Bronchial epithelial cell (primary cell): ENCODE measurements around the gene SLC2A10. TPM values are rescaled to one million over a fixed set of nuclear protein-coding genes. Genes with fewer than 3 reads are reported as not detected.
A peak's percentile ranks its signal among the peaks of the same experiment; 100 is the strongest.
"Not testable (repeated sequence)": the region's sequence is repeated elsewhere in the genome, so short reads cannot be mapped to it uniquely, and the experiment has no call there.

ENCODE experiments used
- DNase-seq: peaks from one replicate; pipeline ENCODE4 v3.0.0-alpha.2; 2010; ENCODE audit warnings: low read depth
- FAIRE-seq: peaks from 2 replicates; lab custom pipeline; 2011; peaks lifted over from hg19 to GRCh38; lab: Jason Lieb, UNC
- H3K27me3 ChIP-seq: 2 replicates; pipeline ENCODE4 v1.5.1; 2011; ENCODE audit warnings: low read length; ENCODE audit not compliant: control insufficient read depth, insufficient read depth
- H3K36me3 ChIP-seq: 2 replicates; pipeline ENCODE4 v1.5.1; 2011; ENCODE audit warnings: low read length; ENCODE audit not compliant: control insufficient read depth, insufficient read depth
- H3K4me3 ChIP-seq: 2 replicates; pipeline ENCODE4 v1.5.1; 2011; ENCODE audit warnings: mild to moderate bottlenecking, low read depth, low read length, control low read depth
- CTCF ChIP-seq: IDR thresholded peaks from 2 replicates; pipeline ENCODE4 v1.5.1; 2011; ENCODE audit warnings: mild to moderate bottlenecking, moderate library complexity, low read length, control low read depth, inconsistent platforms; ENCODE audit not compliant: insufficient read depth, severe bottlenecking
- total RNA-seq: library from RNA; depleted of rRNA; stranded (reverse); fragments of >200 nt; gene quantifications from 2 replicates; pipeline ENCODE4 v1.2.1, GENCODE V29; 2014

The SLC2A10 gene
- total RNA-seq, 1 donor from 2014 or later, result 19.2 TPM

GRCh38 chr20:46673394-46674252, 35.8 kb upstream of the SLC2A10 start:
- DNase-seq (no peak), FAIRE-seq (no peak)
- H3K36me3 ChIP-seq, result no peaks in the 10 kb centered on the region
- H3K4me3 ChIP-seq, result no peak overlapping the region
- H3K27me3 ChIP-seq, result no peaks in the 10 kb centered on the region
- TF ChIP-seq CTCF, result no peak

- FAIRE-seq, result no peak
- no peaks in the 10 kb centered on the region for H3K27me3 ChIP-seq
- H3K36me3 ChIP-seq, result no peaks in the 10 kb centered on the region
- no peak for DNase-seq
- H3K4me3 ChIP-seq, result no peak overlapping the region
- no peak for TF ChIP-seq CTCF
These were observed 35.0 kb upstream of the SLC2A10 start for GRCh38 chr20:46674253-46675083.

GRCh38 chr20:46676649-46677316, 32.7 kb upstream of the SLC2A10 start:
- H3K36me3 ChIP-seq, H3K27me3 ChIP-seq, H3K4me3 ChIP-seq, DNase-seq: not testable (repeated sequence)
- FAIRE-seq, result peak; percentile 66

GRCh38 chr20:46677608-46678007, 31.8 kb upstream of the SLC2A10 start:
- no peaks in the 10 kb centered on the region for H3K27me3 ChIP-seq
- H3K4me3 ChIP-seq, result no peak overlapping the region
- peaks cover 3% of the 10 kb centered on the region for H3K36me3 ChIP-seq
- FAIRE-seq (no peak), DNase-seq (no peak)
- no peak for TF ChIP-seq CTCF

GRCh38 chr20:46678516-46678915, 30.9 kb upstream of the SLC2A10 start:
- no peak for TF ChIP-seq CTCF
- DNase-seq, result no peak
- Histone ChIP-seq H3K4me3 (no peak overlapping the region), H3K27me3 (no peaks in the 10 kb centered on the region), H3K36me3 (peaks cover 3% of the 10 kb centered on the region)
- FAIRE-seq, result no peak

- DNase-seq (no peak), FAIRE-seq (no peak)
- H3K36me3 ChIP-seq, result peaks cover 5% of the 10 kb centered on the region
- H3K4me3 ChIP-seq, result no peak overlapping the region
- no peaks in the 10 kb centered on the region for H3K27me3 ChIP-seq
- no peak for TF ChIP-seq CTCF
These were observed 28.8 kb upstream of the SLC2A10 start for GRCh38 chr20:46680684-46681031.
